PFSK-1 (cell line): ENCODE measurements around the gene OR5AU1. TPM values are rescaled to one million over a fixed set of nuclear protein-coding genes. Genes with fewer than 3 reads are reported as not detected.
A peak's percentile ranks its signal among the peaks of the same experiment; 100 is the strongest.

Experiments used
- FOXP2 ChIP-seq: optimal IDR thresholded peaks from 2 replicates; pipeline ENCODE3; 2011; ENCODE audit warnings: borderline replicate concordance, control low read depth, inconsistent platforms; ENCODE audit not compliant: insufficient read depth; ENCODE audit errors: extremely low read length, extremely low read depth
- POLR2AphosphoS5 ChIP-seq: IDR thresholded peaks from 2 replicates; pipeline ENCODE4 v1.6.1; 2012; ENCODE audit warnings: low read depth, mild to moderate bottlenecking, control low read depth, low read length, moderate library complexity
- REST ChIP-seq, 2 experiments: IDR thresholded peaks; 2 replicates each; pipeline versions ENCODE4 v1.6.1 to v1.8.0; 2011 to 2012; ENCODE audit warnings: low read depth in 2 of 2, low read length in 2 of 2, control low read depth in 1 of 2, inconsistent platforms in 1 of 2, mild to moderate bottlenecking in 1 of 2, moderate library complexity in 1 of 2; ENCODE audit not compliant: insufficient read depth in 1 of 2
- SIN3A ChIP-seq: IDR thresholded peaks from 2 replicates; pipeline ENCODE4 v1.6.1; 2012; ENCODE audit warnings: mild to moderate bottlenecking, low read length, moderate library complexity, borderline replicate concordance; ENCODE audit not compliant: insufficient read depth
- TAF1 ChIP-seq: IDR thresholded peaks from 2 replicates; pipeline ENCODE4 v1.6.1; 2012; ENCODE audit warnings: low read length, control low read depth, borderline replicate concordance; ENCODE audit not compliant: insufficient read depth
- polyA plus RNA-seq: library from polyadenylated mRNA; unstranded; fragments of >200 nt; gene quantifications from one replicate; pipeline ENCODE4 v1.2.1, GENCODE V29; 2012; ENCODE audit warnings: low read depth, missing spikeins; ENCODE audit not compliant: insufficient read length

OR5AU1 gene
- polyA plus RNA-seq, result not detected

DNA sequence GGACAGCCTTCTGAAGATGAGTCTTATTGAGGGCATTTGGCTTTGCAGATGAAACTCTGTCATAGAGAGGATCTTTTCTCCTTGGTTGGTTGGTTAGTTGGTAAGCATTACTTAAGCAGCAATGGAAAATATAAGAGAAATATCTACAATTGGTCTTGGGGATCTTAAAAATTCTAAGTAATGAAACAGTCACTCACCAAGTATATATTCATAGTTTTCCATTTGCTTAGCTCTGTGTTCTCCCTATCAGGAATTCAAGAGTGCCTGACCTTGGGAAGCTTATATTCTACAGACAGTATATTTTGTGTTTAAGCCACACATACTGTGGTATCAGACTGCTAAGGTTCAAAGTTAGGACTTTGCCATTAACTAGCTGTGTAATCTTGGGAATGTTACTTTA, at the start of gene OR5AU1:
TSS of gene OR5AU1 (minus strand) at position 101 of the 400 bp plus-strand sequence. CDS start 191 bp downstream, outside the sequence.
- no peak for TF ChIP-seq FOXP2
- no peak for TF ChIP-seq TAF1
- TF ChIP-seq REST (IDR thresholded peaks at IDR 0.05; ENCODE audit: insufficient read depth in 1 of 2, low read depth in 2 of 2, low read length in 2 of 2), result no peak
- no peak for TF ChIP-seq SIN3A
- no peak for TF ChIP-seq POLR2AphosphoS5

GRCh38 chr14:21205026-21205677, 49.3 kb upstream of the OR5AU1 start:
- TF ChIP-seq FOXP2, result no peak
- TF ChIP-seq SIN3A, result no peak
- TF ChIP-seq TAF1, result no peak
- no peak for TF ChIP-seq POLR2AphosphoS5
- no peak for TF ChIP-seq REST (IDR thresholded peaks at IDR 0.05; ENCODE audit: insufficient read depth in 1 of 2, low read depth in 2 of 2, low read length in 2 of 2)

DNA sequence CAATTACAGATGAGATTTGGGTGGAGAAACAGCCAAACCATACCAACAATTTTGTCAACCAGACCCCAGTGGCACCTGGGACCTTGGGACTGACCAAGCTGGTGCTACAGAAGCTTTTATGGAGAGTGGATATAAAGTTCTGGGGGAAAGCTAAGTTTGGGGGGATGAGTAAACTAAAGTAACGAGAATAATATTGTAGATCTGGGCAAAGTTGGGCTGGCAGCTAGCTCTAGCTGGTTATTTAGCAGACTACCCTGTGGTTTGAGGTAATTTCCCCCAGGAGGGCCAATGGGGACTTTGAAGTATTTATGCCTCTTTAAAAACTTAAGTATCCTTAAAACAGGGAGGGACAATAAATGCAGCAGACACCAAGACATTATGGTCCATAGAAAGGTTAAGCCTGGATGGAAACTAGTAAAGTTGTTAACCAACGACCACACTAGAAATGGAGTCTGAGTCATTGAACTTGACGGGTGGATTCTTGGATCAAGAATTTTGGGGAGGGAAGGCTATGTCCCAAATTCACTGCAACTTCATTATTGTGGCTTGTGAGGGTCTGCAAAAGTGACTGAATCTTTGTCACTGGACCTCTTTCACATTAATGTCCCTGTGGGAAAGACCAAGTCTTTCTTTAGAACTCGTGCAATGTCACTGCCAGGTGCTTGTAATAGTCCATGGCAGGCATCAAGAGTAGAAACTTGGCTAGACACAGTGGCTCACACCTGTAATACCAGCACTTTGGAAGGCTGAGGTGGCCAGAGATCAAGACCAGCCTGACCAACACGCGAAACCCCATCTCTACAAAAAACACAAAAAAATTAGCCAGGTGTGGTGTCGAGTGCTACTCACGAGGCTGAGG, 48.5 kb upstream of the OR5AU1 start:
- TF ChIP-seq POLR2AphosphoS5 (no peak), TAF1 (no peak), SIN3A (no peak), FOXP2 (no peak), REST (IDR thresholded peaks at IDR 0.05; ENCODE audit: insufficient read depth in 1 of 2, low read depth in 2 of 2, low read length in 2 of 2) (no peak)

DNA sequence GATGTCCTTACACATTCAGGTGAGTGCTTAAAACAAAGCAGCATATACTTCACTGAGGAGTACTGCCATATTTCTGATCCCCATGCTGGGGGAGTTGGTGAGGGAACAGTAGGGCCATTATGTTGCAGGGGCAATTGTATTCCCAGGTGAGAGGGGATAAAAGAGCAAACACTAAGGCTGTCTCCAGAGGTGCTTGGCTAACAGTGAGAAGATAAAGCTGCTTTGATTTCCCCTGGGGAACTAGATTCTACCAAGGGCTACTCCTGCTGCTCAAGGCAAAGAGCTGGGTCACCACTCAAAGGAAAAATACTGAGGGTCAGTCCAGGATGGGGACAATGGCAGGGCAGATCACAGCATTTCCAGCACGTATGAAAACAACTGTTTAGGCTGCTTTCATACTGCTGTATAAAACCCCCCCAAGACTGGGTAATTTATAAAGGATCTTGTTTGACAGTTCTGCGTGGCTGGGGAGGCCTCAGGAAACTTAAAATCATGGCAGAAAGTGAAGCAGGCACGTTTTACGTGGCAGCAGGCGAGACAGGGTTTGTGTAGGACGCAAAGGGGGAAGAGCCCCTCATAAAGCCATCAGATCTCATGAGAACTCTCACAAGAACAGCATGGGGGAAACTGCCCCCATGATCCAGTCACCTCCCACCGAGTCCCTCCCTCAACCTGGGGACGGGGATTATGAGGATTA, 47.8 kb upstream of the OR5AU1 start:
- no peak for TF ChIP-seq SIN3A
- no peak for TF ChIP-seq FOXP2
- peak; percentile 14; the same call in 1 of the 2 replicates for TF ChIP-seq POLR2AphosphoS5
- TF ChIP-seq TAF1, result no peak

GRCh38 chr14:21202463-21203358, 46.8 kb upstream of the OR5AU1 start:
- TF ChIP-seq SIN3A, result no peak
- no peak for TF ChIP-seq TAF1
- no peak for TF ChIP-seq POLR2AphosphoS5
- TF ChIP-seq REST (IDR thresholded peaks at IDR 0.05; ENCODE audit: insufficient read depth in 1 of 2, low read depth in 2 of 2, low read length in 2 of 2), result no peak
- no peak for TF ChIP-seq FOXP2
